GM18508 (cell line): ENCODE results near the gene SETBP1.

Experiments
- ATAC-seq: cut with Tn5 transposase; IDR thresholded peaks from one replicate; pipeline ENCODE4 v1.9.1; 2021; ENCODE audit warnings: moderate number of reproducible peaks; ENCODE audit not compliant: insufficient read depth, unreplicated experiment

The SETBP1 gene

DNA sequence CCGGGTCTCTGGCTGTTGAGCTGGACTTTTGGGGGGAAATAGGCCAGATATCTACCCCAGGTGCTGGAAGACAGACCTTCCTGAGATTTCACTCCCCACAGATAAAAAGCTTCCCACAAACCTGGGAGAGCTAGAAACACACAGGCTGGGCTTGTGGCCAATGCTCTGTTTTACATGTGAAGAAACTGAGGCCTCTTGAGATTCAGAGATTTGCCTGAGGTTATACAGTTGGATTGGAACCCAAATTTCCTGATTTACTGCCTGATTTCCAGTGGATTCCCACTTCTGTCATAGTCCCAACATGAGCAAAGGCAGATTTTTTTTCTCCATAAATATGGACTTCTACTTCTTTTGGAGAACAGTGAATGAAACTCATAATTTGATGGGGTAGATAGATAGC, 360.2 kb downstream of the SETBP1 start:
- ATAC-seq = no peak

GRCh38 chr18:45044787-45045186, 364.1 kb downstream of the SETBP1 start:
- ATAC-seq = no peak

DNA sequence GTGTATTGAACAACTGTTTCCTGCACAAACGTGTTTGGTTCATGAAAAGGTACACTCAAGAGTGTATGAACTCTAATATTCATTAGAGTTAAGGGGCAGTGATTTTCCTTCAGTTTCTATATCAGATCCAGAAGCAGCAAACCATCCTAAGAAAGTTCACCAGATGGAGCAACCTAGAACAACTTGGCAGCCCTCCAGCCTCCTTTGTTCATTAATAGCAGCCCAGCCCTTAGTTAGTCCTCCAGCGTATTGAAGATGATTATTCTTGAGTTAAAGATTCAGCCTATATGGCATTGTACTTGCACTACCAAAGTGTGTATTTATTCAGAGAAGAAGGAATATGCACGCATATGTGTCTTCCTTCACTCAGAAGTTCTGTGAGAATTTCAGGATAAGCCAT, 365.5 kb downstream of the SETBP1 start:
- ATAC-seq = no peak

GRCh38 chr18:45046961-45047360, 366.3 kb downstream of the SETBP1 start:
- no peak for ATAC-seq

GRCh38 chr18:45049578-45050319, 369.1 kb downstream of the SETBP1 start:
- ATAC-seq = no peak

DNA sequence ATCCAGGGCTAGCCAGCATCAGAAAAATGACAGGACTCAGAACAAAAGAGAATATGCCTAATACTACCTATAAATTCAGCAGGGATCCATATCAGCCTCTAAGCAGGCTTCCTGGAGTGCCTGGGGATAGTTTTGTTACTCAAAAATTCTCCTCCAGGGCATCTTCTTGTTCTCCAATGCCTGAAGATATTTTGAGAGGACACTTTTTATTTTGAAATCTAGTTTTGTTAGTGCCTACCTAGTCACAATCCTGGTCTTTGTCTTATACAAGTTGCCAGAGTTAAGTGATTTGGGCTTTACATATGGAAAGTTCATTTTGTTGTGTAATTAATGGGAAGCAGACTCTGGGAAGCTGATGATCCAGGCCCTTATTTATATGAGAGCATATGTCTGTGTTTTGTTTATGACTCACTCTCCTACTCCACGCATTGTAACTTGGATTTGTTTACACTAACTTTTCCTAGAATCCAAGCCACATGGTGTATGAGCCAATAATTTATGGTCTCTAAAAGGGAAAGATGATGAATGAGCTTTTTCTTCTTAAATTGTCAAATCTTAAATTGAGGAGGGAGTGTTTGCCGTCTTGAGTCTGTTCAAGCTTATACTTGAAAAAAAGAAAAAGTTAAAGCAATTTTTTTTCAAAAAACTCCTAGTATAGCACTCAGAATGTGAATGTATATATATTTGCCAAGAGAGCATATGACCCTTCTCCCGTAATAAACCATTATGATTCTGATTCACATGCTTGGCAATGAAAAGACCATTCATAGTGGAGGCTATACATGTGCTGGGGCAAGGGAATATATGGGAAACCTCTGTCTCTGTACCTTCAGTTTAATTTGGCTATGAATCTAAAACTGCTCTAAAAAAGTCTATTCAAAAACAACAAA, 370.3 kb downstream of the SETBP1 start:
- no peak for ATAC-seq

GRCh38 chr18:45054636-45055035, 373.9 kb downstream of the SETBP1 start:
- no peak for ATAC-seq

DNA sequence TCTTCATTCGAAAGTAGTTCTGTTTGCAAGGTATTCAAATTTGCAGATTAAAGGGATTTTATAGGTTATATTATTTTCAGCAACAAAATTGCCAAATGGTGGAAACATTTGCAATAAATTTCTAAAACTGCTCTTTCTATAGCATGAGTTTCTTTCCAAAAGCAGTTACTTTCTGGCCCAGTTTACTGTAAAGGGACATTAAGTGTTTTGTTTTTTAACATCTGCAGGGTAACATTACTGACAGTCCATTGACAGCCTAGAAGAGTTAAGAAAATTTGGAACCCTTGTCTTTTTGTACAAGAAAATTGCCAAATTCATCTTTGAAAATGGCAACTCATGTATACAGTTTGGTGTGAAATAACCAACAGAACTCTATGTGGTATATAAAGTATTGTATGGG, 375.1 kb downstream of the SETBP1 start:
- ATAC-seq = no peak

DNA sequence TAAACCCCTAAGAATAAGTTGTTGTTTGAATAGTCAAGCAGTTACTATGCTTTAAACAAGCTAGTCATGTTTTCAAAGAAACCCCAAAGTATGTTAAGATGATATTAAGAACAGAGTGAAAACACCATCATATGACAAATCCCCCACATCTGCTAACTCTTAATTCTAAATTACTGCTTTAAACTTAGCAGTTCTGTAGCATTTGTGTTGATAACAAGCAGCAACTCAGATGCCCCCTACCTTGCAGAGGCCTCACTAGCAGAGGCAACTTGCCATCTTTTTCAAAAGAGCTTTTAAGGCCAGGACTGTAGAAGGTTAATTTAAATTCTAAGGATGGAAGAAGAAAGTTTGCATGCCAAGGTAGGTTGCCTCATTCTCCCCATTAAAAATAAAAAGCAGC, 376.2 kb downstream of the SETBP1 start:
- ATAC-seq = no peak

DNA sequence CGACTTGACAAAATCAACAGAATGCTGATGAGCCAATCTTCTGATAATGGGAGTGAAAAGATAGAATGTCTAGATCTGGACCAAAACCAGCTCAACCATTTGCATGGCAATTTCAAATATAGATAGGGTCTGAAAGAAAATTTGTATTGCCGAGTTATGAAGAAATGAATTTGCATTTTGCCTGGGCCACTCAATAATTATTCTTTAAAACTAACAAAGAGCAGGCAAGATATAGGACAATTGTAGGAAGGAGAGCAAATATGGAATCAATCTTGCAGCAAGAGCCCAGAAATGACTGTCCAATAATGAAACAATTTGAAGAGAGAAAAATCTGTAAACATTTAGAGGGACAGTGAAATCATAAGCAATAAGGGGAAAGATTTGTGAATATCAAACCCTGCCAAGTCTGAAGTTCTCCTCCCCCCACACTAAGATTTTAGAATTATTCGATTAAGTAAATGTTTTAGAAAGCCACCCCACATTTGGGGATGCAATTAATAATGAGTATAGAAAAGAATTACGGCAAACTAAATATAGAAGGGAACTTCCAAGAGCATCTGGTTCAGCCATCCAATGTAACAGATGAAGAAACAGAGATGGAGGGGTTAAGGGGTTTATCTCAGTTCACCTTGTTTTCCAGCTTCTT, 377.4 kb downstream of the SETBP1 start:
- ATAC-seq = no peak

DNA sequence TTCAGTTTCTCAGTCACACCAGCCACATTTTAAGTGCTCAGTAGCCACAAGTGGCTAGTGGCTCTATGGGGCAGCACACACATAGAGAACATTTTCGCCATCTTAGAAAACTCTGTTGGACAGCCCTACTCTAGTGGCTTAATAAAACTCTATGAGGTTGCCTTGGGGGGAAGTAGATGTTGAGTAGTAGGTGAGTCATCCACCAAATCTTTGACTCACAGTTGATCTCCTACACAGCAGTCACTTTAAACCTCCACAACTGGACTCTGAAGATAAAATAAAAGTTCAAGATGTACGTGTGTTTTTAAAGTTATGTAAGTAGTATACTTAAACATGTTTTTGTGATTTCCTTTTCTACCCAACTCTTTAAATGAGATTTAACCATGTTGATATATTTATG, 379.0 kb downstream of the SETBP1 start:
- ATAC-seq = no peak

GRCh38 chr18:45060102-45060501, 379.4 kb downstream of the SETBP1 start:
- no peak for ATAC-seq

DNA sequence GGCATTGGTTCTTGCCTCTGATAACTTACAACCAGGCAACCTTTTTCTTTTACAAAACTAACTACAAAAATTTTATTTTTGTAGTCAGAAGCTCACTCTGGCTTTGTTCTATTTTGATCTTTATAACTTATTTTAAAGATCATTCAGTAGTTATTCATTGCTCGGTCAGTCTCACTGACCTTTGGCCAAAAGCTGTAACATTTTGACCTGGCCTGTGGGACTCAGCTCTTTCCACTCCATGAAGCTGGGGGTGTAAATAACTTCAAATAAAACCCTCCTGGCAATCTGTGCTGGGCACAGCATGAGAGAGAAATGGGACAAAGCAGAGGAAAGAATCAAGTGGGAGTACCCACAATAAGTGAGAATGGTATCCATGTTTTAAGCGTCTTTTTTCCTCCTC, 380.7 kb downstream of the SETBP1 start:
- no peak for ATAC-seq

DNA sequence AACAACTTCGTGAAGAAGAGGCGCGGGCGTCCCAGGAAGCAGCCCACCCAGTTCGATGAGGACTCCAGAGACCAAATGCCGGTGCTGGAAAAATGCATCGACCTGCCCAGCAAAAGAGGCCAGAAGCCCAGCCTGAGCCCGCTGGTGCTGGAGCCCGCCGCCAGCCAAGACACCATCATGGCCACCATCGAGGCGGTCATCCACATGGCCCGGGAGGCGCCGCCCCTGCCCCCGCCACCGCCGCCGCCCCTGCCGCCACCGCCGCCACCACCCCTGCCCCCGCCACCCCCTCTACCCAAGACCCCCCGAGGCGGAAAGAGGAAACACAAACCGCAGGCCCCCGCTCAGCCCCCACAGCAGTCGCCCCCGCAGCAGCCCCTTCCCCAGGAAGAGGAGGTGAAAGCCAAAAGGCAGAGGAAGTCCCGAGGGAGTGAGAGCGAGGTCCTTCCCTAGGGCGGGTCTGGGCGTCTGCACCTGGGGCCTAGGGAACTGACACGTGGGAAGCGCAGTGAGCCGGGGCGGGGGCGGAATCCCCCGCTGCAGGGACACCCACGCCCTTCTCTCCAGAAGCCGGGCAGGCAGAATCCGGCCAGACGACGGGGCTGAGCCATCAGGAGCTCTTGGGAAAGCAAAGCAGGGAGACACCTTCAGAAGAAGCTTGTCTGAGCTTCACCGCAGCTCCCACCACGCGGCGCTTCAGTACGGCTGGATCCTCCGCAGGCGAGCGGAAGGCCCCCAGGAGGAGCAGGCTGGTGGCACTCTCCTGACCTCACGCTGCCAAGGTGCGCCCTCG, 382.8 kb downstream of the SETBP1 start:
- ATAC-seq = no peak

- no peak for ATAC-seq
Measured at GRCh38 chr18:45066210-45066609, 385.5 kb downstream of the SETBP1 start.

GRCh38 chr18:45066886-45067285, 386.2 kb downstream of the SETBP1 start:
- no peak for ATAC-seq

- ATAC-seq = no peak
Measured at GRCh38 chr18:45068400-45069094, 387.9 kb downstream of the SETBP1 start.

DNA sequence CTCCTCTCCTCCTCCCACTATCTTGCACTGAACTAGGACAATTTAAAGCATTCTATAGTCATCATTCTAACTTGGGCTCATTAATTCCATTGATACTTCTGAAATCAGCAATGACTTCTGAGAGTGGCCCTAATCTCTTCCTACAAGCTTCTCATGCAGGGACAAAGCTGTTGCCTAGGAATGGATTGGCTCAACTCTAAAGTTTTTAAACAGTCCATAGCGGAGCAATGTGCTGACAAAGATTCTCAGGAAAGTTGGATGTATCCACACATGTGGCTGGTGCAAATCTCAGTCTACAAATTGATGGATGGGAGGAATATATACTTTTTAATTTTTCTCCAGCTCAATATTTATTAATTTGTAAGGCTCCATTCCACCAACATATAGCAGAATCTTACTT, 388.9 kb downstream of the SETBP1 start:
- ATAC-seq = no peak

GRCh38 chr18:45071956-45072355, 391.3 kb downstream of the SETBP1 start:
- ATAC-seq = no peak

- ATAC-seq = no peak
Measured at GRCh38 chr18:45073556-45073955, 392.9 kb downstream of the SETBP1 start.
